ENCODE measurements around the gene KCTD15. TPM values are rescaled to one million over a fixed set of nuclear protein-coding genes. Genes with fewer than 3 reads are reported as not detected.

KCTD15 gene
- total RNA-seq, 1 experiment from 2014 or later: 41.5 TPM

DNA sequence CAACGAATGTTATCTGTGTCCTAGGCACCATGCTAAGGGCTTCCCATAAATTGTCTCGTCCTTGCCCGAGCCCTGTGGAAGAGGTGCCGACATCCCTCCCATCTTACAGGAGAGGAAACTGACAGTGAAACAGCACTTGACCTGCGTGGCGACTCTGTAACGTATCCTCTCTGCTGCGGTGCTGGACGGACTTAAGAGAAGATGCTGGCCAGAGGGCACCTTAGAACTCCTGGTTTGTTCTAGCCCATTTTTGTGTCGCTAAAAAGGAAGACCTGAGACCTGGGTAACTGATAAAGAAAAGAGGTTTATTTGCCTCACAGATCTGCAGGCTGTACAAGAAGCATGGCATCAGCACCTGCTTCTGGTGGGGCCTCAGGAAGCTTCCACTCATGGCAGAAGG lies 68.6 kb downstream of the KCTD15 start:
- H3K27ac Mint-ChIP-seq: no peak overlapping the region
- H3K9me3 Mint-ChIP-seq: no peaks in the 10 kb centered on the region
- ChIA-PET CTCF (no interaction called here), POLR2A (no interaction called here)
- H3K27me3 Mint-ChIP-seq (ENCODE audit: low read depth): no peaks in the 10 kb centered on the region
- DNase-seq (ENCODE audit: low spot score) (no peak), ATAC-seq (no peak)
- H3K4me1 Mint-ChIP-seq: peaks cover 19% of the 10 kb centered on the region
- TF ChIP-seq, protein P1, sequence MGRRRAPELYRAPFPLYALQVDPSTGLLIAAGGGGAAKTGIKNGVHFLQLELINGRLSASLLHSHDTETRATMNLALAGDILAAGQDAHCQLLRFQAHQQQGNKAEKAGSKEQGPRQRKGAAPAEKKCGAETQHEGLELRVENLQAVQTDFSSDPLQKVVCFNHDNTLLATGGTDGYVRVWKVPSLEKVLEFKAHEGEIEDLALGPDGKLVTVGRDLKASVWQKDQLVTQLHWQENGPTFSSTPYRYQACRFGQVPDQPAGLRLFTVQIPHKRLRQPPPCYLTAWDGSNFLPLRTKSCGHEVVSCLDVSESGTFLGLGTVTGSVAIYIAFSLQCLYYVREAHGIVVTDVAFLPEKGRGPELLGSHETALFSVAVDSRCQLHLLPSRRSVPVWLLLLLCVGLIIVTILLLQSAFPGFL (CRISPR knock-in tag; IDR thresholded peaks at IDR 0.05; ENCODE audit: borderline replicate concordance): no peak
- TF ChIP-seq ELF4 (CRISPR knock-in tag; IDR thresholded peaks at IDR 0.05; ENCODE audit: low read depth) (no peak), RELA (CRISPR knock-in tag; IDR thresholded peaks at IDR 0.05; ENCODE audit: borderline replicate concordance) (no peak), GTF2I (CRISPR knock-in tag; conservative IDR thresholded peaks at IDR 0.05) (no peak), CREB1 (CRISPR knock-in tag; IDR thresholded peaks at IDR 0.05) (no peak), ZNF416 (CRISPR knock-in tag; IDR thresholded peaks at IDR 0.05) (no peak), NFATC4 (CRISPR knock-in tag; IDR thresholded peaks at IDR 0.05) (no peak), TP53 (CRISPR knock-in tag; IDR thresholded peaks at IDR 0.05) (no peak)
- TF ChIP-seq, protein P2, sequence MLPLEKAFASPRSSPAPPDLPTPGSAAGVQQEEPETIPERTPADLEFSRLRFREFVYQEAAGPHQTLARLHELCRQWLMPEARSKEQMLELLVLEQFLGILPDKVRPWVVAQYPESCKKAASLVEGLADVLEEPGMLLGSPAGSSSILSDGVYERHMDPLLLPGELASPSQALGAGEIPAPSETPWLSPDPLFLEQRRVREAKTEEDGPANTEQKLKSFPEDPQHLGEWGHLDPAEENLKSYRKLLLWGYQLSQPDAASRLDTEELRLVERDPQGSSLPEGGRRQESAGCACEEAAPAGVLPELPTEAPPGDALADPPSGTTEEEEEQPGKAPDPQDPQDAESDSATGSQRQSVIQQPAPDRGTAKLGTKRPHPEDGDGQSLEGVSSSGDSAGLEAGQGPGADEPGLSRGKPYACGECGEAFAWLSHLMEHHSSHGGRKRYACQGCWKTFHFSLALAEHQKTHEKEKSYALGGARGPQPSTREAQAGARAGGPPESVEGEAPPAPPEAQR (CRISPR knock-in tag; IDR thresholded peaks at IDR 0.05): no peak
- TF ChIP-seq, protein P3, sequence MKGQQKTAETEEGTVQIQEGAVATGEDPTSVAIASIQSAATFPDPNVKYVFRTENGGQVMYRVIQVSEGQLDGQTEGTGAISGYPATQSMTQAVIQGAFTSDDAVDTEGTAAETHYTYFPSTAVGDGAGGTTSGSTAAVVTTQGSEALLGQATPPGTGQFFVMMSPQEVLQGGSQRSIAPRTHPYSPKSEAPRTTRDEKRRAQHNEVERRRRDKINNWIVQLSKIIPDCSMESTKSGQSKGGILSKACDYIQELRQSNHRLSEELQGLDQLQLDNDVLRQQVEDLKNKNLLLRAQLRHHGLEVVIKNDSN (CRISPR knock-in tag; IDR thresholded peaks at IDR 0.05): no peak
- TF ChIP-seq, protein P4, sequence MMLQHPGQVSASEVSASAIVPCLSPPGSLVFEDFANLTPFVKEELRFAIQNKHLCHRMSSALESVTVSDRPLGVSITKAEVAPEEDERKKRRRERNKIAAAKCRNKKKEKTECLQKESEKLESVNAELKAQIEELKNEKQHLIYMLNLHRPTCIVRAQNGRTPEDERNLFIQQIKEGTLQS (CRISPR knock-in tag; conservative IDR thresholded peaks at IDR 0.05): no peak
- H3K4me3 Mint-ChIP-seq: no peak overlapping the region
- no peaks in the 10 kb centered on the region for H3K36me3 Mint-ChIP-seq

Other genes starting within 250 kb of the KCTD15 start
- gene CHST8, start 174.9 kb upstream of the KCTD15 start, total RNA-seq (2021): 22.8 to 33.5 TPM (median 23.8 TPM) in 3 replicates

Data from WTC11 (cell line).